HK-2 (cell line): ENCODE data around the gene CCR6.
"Not testable (repeated sequence)": the region's sequence is repeated elsewhere in the genome, so short reads cannot be mapped to it uniquely, and the experiment has no call there.

Experiments used
- DNase-seq: peaks from one replicate; pipeline ENCODE4 v3.0.0-alpha.2; 2018; ENCODE audit not compliant: unreplicated experiment

The CCR6 gene

DNA sequence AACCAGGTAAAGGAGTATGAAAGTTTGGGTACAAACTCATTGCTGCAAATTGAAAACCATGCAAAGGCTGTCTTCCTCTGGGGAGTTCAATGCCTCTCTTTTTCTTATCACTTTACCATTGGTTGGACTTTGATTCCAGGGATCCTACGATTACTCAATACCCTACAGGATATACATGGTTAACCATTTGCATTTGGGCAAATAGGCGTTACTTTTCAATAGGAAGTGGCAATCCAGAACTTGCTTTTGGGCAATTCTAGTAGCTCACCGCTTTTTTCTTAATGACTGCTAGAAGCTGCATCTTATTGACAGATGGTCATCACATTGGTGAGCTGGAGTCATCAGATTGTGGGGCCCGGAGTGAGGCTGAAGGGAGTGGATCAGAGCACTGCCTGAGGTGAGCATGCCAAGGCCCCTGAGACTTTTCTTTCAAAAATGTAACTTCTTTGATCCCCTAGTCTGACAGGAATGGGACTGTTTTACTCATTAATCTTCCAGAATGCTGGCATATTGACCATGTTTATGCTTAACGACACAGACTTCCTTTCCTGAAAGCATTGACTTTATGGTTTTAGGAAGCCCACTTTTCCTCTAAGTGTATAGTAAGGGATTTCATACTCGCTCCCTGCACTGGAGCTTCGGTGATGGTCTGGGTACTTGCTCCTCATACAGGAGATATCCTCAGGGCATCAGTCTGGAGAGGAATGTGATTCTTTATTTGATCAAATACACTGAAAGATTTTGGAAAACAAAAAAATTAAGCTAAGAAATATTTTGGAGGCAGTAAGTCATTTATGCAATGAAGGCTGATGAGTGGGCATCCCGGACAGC is at the start of gene CCR6:
CCR6 (plus strand) TSS at position 270 of the 831 bp plus-strand sequence. CDS start 13,039 bp downstream, outside the sequence.
- DNase-seq: no peak

DNA sequence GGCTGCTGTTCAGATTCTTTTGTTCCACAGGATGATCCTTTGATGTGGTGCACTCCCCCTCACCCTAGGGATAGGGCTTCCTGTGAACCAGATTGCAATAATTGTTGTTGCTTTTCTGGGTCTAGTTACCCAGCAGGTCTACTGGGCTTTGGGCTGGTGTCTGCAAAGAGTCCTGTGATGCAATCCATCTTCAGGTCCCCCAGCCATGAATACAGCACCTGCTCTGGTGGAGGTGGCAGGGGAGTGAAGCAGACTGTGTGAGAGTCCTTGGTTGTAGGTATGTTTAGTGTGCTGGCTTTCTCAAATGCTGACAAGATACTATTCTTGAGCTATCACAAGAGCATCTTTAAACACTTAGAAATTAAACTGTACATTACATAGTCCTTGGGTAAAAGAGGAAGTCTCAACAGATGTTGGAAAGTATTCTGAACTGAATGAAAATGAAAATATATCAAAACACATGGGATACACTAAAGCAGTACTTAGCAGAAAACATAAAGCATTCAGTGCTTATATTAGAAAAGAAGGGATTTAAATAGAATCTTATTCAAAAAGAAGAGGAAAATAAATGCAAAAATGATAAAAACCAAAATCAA is 49.1 kb upstream of the CCR6 start:
- DNase-seq: no peak

DNA sequence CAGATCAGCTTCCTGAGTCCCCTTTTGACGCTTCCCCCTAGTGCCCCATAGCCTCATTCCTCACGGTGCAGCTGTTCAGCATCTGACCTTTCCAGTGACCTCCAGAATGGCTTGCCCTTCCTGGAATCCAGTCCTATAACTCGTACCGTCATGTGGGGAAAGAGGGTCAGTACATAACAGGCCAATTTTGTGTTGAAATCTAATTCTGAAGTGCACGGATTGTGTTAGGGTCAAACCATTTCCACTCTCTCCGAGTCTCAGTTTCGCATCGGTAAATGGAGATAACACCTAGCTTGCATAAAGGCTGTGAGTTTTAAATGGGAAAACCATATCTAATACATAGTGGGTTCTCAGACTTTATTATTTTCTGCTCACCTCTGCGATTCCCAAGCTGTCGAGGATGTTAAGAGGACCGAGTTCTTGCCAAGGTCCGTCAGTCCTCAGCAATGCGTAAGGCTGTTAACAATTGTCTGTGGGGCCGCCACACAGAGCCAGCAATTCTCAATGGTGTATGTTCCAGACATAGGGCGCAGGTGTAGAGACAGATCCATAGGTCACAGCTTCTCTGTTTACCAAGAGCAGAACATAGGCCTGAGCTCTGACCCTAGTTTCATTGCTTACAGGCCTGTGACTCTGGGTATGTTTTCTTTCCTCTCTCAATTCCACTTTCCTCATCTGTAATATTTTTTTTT is 45.5 kb upstream of the CCR6 start:
- DNase-seq: no peak

DNA sequence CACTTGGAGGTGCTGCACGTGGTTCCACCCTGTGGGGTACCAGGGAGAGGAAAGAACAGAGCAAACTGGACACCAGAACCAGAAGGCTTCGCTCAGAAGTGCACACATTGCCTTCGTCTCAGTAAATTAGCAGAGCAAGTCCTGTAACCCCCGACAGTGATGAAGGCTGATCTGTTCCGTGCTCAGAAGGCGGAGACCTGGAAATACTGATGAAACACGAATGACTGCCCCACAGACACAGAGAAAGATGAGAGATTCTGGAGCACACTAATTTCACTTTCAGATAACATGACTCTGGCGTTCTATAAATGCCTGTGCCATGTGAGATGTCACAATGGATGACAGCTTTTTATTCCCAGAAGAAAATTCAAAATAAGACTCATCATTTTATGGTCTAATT is 44.2 kb upstream of the CCR6 start:
- DNase-seq: no peak

DNA sequence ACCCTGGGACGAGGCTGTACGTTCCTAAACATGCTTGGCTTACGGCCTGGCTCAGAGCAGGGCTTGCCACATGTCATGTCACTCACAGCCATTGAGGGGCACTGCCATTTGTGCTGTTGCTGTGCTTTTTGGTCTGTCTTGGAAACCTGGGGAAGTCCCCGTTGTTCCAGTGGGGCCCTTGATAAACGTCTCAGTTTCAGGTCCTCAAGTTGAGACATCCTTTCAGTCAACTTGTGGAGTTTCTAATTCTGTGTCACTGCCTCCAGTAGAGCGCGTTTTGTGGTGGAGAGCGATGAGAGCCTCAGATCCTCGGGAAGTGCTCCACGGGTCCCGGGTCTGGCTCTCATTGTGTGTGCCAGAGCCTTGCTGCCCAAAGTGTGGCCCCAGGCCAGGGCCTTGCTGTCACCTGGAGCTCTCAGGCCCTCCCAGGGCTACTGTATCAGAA is 43.0 kb upstream of the CCR6 start:
- DNase-seq: no peak

DNA sequence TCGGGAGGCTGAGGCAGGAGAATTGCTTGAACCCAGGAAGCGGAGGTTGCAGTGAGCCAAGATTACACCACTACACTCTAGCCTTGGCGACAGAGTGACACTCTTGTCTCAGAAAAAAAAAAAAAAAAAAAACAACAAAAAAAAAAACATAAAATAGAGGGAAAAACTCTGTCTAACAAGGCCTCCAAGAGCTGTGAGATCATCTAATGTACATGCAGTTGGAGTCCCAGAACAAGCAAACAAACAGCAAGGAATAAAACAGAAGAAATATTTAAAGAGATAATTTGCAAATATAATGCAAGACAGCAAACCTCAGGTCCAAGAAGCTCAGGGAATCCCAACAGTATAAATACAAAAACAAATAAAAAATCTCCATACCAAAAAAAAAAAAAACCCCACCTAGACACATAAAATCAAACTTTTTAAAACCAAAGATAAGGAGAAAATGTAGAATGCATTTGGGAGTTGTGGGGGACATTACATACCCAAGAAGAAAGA is 35.0 kb upstream of the CCR6 start:
- DNase-seq: no peak

DNA sequence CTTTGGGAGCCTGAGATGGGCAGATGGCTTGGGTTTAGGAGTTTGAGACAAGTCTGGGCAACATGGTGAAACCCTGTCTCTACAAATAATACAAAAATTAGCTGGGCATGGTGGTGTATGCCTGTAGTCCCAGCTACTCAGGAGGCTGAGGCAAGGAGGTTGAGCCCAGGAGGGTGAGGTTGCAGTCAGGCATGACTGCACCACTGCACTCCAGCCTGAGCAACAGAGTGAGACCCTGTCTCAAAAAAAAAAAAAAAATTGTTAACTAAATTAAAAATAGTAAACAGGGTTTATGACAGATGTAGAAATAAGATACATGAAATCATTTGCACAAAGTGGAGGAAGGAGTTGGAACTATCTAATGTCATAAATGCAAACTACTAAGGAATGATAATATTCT is 34.2 kb upstream of the CCR6 start:
- not testable (repeated sequence) for DNase-seq

DNA sequence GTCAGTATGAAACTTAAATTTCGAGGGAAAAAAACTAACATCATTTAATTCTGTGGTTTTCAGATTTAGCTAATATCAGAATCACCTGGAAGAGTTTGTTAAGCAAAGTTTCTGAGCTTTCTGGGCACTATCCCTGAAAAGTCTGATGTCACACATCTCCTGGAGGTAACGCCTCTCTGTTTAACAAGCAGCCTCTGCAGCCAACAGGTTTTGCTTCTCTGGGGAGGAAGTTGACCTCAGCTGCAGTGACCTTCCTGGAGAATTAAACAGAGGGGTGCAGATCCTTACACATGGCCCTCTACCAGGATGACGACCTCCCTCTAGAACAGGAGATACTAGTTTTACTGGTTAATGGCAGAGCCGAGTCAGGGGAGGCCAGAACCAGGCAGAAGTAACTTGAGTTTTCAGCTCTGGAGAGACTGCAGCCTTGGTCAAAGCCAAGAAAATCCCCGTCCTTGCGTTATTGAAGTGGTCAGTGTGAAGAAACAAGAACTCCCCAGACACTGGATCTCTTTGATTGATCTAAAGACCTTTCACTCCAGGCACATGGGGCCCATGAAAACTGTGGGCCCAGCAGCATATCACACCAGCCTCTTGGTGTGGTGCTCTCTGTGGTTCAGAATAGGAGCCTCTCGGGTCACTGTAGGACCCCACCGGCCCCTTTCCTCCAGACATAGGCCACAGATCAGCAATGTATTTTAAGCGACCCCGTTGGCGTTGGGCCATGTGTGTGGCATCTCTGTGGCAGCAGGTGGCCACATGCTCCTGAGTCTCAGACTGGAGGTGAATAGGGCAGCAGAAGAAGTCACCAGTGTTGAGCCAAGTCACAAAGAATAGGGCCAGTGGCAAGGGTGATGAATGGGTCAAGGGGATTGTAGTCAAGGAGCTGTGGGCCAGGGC is 33.4 kb upstream of the CCR6 start:
- no peak for DNase-seq

DNA sequence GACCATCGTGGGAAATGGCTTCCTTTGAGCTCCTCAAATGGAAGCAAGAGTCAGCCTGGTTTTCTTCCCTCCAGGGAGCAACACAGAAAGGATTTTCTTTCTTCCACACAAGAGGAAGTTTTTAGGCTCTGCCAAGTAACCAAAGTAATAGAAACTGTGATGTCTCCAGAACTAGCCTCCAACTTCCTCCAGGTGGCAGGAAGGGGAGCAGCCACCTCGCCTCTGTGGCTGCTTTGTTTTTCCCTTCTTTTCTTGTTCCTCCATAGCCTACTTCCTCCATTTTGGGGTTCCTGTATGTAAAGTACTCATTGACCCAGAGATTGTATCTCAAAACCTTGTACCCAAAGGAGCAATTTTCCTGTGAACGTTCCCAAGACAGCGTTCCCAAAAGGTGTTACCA is 32.7 kb upstream of the CCR6 start:
- no peak for DNase-seq

DNA sequence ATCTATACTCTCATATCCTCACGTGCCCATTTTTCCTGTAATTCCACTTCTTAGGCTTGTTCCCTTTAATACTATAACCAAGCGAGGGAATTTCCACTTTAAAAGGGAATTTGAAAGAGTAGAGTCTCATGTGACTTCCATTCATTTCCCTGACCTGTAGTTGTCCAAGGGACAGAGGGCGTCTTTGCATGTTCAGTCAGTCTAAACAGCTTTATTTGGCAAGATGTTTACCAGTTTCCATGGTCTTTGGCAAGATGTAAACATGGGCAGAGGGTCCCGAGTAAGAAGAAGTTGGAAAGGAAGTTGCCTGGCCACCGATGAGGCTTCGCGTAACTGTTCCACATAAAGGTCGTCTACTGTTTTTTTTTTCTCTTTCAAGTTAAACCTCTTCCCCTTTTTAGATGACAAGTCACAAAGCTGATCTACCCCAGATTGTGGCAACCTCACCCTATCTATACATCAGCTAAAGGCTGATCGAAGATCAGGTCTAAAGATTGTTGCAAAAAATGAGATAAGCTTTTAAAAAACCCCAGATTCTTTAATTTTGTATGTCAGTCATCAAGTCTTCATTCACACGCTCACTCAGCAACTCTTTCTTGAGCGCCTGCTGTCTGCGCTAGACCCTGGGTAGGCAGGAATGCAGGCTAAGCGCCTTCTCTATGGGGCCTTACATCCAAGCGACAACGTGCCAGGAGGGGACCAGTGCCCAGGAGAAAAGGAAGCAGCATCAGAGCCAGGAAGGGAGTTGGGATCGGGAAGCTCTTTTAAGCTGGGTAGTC is 31.7 kb upstream of the CCR6 start:
- no peak for DNase-seq

DNA sequence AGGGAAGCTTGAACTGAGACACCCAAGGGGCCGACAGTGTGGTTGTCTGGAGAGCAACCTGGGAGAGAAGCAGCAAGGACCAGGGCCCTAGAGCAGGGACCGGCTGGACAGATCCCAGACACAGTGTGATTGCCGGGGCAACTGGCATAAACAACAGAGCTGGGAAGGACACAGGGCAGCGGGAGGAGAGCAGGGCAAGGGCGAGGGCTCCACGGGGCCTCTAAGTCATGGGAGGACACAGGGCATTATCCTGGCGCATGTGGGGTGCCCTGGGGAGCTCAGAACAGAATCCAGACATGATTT is 31.1 kb upstream of the CCR6 start:
- DNase-seq: no peak

DNA sequence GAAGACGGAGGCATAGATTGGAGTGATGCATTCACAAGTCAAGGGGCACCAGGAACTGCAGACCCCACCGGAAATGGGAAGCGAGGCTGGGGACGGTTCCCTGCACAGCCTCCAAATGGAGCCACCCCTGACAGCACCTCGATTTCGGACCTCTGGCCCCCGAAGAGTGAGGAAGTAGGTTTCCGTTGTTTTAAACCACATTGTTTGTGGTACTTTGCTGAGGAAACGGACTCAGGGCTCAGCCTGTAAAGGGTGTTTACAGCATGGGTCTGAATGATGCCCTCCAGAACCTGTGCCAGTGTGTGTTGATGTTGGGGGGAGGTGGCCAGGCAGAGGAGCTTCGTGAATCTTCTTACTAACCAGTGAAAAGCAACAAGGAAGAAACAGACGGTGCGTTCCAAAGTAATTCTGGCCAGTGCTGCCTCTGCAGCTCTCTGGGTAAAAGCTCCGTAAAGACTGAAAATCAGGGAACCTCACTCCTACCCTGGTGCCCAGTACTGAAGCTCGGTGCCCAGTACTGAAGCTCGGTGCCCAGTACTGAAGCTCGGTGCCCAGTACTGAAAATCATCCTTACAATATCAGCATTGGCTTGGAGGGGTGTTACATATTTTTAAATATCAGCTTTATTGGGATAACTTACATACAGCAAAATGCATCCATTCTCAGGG is 30.1 kb upstream of the CCR6 start:
- no peak for DNase-seq

DNA sequence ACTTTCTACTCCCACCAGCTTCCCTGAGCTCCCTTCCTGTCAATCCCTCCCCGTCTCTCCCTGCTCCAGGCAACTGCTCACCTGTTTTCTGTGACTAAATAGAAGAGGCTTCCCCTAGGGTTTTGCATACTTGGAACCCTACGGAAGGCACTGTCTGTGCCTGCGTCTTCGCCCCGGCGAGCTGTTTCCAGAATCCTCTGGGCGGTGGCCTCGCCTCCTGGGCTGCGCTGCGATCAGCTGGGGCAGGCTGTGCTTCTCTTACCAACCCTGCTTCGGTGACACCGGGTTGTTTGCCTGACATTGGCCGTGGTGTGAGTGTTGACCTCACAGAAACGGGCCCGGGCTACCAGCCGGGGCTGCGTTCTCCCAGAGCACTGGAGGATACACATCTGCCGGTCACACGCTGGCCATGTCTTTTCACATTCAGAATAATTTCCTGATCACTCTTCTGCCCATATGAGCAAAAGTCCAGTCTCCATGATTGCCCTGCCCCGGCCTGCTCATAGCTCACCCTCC is 29.4 kb upstream of the CCR6 start:
- no peak for DNase-seq

DNA sequence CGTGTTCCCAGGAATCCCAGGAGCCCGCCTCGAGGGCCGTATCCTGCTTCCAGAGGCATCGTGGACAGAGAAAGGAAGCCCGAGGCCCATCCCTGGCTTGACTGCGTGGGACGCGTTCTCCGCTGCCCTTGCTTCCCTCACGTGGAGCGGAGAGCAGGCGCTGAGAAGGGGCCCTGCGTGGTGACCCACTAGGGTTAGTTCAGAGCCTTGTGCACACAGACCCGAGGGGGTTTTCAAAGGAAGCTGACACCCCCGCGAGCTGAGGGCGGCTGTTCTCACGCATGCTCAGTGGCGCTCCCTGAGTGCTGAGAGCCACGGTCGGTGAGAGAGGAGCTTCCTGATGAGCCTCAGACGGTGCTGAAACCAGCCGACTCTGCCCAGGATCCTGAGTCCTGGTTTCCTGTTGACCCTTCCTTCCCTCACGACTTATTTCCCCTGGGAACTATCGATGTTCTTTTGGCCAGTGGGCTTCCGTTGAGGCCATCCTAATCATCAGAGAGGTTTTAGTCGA is 28.9 kb upstream of the CCR6 start:
- DNase-seq: no peak

DNA sequence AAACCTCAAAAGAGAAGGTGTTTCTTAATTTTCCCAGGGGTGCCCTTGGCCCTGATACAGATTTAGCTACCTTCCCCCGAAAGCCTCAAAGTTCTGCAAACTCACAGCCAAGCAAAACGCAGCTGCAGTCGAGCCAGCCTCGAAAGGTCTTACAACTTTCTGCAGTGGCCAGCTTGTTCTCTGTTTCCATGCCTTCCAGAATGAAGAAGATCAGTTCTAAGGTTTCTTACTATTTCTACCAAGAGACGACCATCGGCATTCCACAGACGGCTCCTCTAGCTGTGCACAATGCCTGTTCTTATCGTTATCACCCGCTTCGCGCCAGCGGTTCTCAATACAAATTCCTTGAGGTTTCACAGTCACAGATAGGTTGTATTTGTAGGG is 28.5 kb upstream of the CCR6 start:
- DNase-seq: no peak

DNA sequence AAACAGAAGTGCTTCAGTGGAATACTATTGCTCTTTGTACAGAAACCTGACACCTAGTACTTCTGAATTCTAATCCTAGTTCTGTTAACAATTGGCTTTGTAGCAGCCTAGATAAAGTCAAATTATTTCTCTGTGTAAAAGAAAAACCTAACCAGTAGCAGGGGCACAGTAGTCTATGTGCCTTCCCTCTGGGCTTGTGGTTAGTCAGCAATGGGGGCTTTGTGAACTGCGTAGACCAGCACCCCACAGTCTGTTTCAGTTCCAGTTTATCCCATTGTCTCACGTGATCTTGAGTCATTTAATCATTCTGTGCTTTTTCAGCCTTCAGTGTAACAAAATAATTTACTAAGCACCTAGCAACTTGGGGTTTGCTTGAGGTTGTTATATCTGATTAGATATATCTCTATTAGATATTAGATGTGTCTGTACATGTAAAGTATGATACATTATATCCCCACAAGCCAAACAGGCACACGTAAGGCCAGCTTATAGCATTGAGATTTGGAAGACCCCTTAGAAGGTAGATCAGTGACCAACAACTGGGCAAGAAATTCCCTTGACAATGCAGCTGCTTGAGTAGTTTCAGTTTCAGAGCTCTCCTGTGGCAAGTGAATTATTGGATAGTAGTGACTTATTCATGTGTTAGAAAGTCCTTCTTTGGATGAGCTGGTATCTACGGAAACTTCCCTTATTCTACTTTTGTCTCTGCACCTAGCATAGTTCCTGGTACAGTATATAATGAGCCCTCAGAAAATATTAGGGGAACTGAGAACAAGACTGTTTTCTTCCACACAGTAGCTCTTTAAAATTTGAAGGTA is 27.9 kb upstream of the CCR6 start:
- DNase-seq: no peak

DNA sequence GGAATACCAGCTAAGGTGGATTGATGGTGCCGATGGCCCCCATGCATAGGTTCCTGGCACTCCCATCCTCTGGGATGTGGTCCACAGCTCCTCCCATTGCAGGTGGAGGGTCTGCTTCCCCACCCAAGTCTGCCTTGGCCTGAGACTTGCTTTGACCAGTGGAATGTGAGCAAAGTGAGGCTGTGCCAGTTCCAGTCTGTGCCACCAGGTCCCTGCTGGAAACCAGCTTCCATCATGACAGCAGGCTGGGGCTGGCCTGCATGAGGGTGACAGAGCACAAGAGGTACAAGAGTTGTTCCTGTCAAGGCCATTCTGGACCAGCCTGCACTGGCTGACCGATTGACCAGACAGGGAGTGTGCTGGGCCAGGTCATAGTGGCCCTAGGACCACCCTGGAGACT is 27.0 kb upstream of the CCR6 start:
- no peak for DNase-seq

DNA sequence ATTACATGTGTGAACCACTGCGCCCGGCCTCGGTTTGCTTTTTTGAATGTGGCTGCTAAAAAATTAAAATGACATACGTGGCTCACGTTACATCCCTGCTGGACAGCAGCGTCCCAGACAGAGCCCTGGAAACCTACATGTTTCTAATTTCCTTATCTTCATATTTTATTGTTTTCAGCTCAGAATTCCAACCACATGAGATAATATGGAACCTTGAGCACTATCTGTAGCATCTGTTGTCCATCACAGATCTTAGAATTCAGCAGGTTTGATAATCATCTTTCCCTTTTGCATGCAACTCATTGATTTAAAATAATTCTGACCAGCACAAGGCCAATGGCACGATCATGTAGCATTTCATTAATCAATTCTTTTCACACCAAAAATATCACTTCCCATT is 25.9 kb upstream of the CCR6 start:
- DNase-seq: no peak

DNA sequence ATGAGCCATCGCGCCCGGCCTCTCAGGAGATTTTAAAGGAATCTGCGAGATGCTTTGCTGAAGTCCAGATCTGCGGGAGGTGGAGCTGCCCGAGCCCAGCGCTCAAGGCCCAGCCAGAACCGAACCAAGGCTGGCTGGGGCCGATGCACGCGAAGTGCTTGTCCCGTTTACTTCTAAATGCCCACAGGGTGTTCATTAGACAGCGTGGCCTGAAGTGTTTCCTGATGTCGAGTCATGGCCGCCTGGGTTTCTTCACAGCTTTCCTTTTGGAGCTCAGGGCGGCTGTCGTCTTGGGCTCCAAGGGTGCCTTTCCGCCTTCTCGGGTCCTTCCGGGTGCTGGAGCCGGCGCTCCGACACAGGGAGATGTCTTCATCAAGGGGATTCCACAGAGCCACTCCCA is 25.1 kb upstream of the CCR6 start:
- no peak for DNase-seq
